ENCODE data around the gene CSE1L.

Gene CSE1L, protein sequence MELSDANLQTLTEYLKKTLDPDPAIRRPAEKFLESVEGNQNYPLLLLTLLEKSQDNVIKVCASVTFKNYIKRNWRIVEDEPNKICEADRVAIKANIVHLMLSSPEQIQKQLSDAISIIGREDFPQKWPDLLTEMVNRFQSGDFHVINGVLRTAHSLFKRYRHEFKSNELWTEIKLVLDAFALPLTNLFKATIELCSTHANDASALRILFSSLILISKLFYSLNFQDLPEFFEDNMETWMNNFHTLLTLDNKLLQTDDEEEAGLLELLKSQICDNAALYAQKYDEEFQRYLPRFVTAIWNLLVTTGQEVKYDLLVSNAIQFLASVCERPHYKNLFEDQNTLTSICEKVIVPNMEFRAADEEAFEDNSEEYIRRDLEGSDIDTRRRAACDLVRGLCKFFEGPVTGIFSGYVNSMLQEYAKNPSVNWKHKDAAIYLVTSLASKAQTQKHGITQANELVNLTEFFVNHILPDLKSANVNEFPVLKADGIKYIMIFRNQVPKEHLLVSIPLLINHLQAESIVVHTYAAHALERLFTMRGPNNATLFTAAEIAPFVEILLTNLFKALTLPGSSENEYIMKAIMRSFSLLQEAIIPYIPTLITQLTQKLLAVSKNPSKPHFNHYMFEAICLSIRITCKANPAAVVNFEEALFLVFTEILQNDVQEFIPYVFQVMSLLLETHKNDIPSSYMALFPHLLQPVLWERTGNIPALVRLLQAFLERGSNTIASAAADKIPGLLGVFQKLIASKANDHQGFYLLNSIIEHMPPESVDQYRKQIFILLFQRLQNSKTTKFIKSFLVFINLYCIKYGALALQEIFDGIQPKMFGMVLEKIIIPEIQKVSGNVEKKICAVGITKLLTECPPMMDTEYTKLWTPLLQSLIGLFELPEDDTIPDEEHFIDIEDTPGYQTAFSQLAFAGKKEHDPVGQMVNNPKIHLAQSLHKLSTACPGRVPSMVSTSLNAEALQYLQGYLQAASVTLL

DNA sequence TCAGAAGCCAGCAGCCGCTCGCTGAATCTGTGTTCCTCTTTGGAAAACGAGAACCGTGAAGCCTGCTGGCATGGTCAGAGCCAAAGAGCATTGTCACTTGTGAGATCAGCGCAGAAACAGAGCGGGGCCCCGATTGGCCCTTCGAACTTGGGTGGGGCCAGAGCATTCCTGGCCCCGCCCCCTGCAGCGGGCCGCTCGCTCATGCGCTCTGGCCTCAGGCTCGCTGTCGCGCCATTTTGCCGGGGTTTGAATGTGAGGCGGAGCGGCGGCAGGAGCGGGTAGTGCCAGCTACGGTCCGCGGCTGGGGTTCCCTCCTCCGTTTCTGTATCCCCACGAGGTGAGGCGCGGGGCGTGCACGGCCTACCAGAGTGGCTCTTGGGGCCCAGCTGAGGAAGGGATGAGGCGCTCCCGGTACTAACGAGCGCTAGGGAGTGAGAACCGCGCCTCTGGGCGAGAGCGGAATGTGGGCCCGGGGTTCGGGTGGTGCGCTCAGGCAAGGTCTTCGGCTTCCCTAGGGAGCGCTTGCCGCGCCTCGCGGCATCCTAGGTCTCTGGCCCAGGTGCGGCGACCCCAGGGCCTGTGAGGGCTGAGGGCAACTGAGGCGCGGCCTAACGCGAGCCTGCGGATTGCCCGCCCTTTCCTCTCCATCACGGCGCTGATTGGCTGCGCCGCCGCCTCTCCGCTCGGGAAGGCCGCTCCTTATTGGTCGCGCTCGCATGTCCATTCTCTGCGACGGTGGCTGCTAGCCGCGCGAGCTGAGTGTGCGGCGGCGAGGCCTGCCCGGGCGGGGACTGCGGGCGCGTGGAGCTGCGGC lies at the start of gene CSE1L:
TSS of gene CSE1L (plus strand) at position 226 of the 814 bp plus-strand sequence. CDS start 12,152 bp downstream, outside the sequence.
- TF ChIP-seq ZFX (IDR thresholded peaks at IDR 0.05; ENCODE audit: borderline replicate concordance) (0 out of 2 replicates have a peak, but pooled peaks have one; percentile 21), CTCF (IDR thresholded peaks at IDR 0.05) (no peak)
- H3K27ac ChIP-seq, result peak within 1 kb of the TSS; percentile 87

DNA sequence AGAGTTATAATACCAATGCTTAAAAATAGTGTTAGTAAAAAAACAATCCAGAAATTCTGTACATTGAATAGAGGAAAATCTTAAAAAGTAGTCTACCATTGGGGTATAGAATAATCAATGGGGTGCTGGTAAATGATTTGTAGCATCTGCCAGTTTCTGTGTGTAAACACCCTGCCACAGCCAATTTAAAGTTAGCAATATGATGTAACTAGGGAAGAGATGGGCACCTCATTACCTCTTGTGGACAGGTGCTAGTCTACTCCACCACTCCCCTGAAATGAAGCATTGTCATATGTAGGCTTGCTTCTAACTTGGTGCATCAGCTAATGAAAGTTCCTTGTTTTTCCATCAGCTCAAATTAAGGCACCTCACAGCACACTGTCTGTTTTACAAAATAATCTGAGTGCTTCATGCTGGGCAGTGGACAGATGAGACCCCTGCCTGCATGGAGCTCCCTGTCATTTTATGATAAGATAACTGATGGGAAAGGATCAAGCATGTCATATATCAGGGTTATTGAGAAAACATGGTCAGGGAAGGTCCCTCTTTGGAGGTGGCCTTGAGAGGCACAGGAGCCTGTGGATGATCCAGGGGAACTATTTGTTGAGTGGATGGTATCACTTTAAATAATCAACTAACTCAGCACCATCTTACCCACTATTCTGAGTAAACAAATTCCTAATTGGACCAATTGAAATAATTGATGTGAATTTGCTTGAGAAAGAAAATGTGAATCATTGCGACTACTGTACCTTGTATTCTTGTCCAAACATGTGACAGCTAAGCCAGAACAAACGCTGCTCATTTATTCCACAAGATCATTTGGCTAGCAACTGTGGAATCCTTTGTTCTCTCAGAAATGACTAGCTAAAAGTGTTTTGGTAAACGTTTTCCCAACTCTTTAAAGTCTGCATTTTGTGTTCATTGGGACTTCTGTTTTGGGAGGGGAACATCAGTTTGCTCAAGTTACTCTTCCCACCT lies 45.9 kb upstream of the CSE1L start:
- TF ChIP-seq CTCF (IDR thresholded peaks at IDR 0.05) (no peak), ZFX (IDR thresholded peaks at IDR 0.05; ENCODE audit: borderline replicate concordance) (no peak)
- no peak overlapping the region for H3K27ac ChIP-seq

DNA sequence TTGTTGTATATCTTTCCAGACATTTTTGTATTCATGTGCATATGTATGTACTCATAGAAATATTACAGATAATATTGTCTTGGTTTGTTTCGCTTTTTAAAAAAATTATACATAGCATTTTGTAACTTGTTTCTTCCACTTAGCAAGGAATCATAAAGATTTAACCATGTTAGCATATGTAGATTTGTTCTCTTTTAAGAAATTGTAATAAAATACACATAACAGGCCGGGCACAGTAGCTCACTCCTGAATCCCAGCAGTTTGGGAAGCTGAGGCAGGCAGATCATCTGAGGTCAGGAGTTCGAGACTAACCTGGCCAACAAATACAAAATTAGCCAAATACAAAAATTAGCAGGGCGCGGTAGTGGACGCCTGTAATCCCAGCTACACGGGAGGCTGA lies 44.4 kb upstream of the CSE1L start:
- no peak overlapping the region for H3K27ac ChIP-seq
- TF ChIP-seq ZFX (IDR thresholded peaks at IDR 0.05; ENCODE audit: borderline replicate concordance) (no peak), CTCF (IDR thresholded peaks at IDR 0.05) (no peak)

DNA sequence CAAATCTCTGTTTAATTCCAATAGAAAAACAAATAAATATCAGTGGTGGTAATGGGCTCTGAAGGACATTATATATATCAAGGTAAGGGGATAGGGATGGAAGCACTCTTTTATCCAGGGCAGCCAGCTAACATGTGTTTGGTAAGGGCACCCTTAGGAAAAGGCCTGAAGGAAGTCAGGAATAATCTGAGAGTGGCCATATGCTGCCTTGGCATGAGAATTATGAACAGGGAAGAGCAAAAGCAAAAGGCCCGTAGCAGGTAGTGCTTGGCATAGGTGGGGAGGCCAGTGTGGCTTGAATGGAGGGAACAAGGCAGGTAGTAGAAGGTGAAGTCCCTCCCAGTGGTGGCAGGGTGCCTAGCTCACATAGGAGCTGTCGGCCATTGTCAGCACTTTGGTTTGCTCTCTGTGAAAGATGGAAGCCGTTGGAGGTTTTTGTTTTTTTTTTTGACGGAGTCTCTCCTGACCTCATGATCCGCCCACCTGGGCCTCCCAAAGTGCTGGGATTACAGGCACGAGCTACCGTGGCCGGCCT lies 39.6 kb upstream of the CSE1L start:
- no peak overlapping the region for H3K27ac ChIP-seq
- TF ChIP-seq ZFX (IDR thresholded peaks at IDR 0.05; ENCODE audit: borderline replicate concordance), result no peak
- no peak for TF ChIP-seq CTCF (IDR thresholded peaks at IDR 0.05)

DNA sequence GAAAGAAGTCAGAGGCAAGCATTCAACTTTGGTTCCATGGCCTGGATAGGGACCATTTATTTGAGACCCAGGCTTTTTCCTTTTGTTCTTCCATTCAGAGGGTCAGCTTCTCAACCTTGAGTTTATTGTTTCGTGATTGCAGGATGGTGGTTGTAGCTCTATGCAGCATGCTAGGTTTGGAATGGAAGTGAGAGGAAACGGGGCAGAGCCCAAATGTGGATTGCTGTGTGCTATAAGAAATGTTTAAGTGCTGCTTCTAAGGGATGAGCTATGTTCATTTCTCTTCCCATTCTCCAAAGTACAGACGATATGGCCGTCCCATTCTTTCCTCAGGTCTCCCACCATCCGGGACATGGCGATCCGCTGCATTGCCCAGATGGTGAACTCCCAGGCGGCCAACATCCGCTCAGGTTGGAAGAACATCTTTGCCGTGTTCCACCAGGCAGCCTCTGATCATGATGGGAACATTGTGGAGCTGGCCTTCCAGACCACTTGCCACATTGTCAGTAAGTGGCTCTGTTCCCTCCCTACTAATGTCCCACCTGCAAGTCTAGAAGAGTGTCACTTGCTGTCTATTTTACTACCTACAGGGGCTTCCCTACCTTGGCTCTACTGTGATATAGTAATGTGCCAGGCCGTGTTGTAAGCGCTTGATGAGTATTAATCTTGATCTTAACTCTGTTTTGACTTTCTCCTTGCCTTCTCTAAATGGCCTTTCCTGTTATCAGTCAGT lies 36.0 kb upstream of the CSE1L start:
- no peak overlapping the region for H3K27ac ChIP-seq
- TF ChIP-seq ZFX (IDR thresholded peaks at IDR 0.05; ENCODE audit: borderline replicate concordance), result no peak
- TF ChIP-seq CTCF (IDR thresholded peaks at IDR 0.05), result no peak
